IPS DF 4.7 (cell line): Measurements from ENCODE around the gene HMCN1.

Experiments used
- DNase-seq: peaks from one replicate; pipeline ENCODE4 v3.0.0-alpha.2; 2013; ENCODE audit warnings: low spot score; ENCODE audit errors: extremely low read depth

The HMCN1 gene

DNA sequence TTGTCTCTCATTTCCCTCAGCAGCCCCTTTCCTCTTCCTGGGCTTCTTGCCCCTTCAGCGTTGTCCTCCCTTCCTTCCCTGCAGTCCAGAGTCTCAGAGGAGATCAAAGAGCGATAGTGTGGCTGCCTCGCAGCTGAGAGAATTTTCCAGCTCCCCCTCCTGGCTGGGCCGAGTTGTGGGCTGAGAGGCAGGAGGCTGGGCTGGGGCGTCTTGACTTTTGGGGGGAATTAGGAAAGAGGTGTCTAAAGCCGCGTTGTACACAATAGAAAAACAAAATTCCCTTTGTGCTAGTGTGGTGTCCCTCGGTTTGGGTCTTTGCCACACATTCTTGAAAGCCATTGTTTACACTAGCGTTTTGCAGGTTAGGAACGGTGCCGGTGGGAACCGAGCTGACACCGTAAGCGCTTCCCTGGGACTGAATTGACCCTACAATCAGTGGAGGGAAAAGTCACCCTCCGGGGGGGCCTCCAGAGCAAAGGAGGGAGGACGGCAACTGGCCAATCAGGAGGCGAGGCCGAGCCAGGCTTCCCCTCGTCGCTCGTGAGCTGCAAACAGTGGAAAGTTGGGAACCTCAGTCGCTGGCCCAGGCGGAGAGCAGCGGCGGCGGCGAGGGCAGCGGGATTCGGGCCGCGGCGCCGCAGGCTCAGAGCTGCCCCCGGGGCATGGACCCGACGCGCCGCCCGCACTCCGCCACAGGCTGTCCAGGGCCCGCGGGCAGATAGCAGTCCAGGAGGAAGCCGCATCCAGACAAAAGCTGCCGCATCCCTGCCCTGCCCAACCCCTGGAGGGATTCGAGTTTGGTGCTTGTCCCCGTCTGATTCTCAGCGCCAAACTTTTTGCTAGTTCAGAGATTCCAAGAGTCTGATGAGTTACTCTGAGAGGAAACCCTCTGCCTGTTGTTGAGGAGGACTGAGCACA, at the start of gene HMCN1:
HMCN1 (plus strand) TSS at position 574 of the 918 bp plus-strand sequence. CDS start 389 bp downstream, outside the sequence.
- DNase-seq, result no peak

DNA sequence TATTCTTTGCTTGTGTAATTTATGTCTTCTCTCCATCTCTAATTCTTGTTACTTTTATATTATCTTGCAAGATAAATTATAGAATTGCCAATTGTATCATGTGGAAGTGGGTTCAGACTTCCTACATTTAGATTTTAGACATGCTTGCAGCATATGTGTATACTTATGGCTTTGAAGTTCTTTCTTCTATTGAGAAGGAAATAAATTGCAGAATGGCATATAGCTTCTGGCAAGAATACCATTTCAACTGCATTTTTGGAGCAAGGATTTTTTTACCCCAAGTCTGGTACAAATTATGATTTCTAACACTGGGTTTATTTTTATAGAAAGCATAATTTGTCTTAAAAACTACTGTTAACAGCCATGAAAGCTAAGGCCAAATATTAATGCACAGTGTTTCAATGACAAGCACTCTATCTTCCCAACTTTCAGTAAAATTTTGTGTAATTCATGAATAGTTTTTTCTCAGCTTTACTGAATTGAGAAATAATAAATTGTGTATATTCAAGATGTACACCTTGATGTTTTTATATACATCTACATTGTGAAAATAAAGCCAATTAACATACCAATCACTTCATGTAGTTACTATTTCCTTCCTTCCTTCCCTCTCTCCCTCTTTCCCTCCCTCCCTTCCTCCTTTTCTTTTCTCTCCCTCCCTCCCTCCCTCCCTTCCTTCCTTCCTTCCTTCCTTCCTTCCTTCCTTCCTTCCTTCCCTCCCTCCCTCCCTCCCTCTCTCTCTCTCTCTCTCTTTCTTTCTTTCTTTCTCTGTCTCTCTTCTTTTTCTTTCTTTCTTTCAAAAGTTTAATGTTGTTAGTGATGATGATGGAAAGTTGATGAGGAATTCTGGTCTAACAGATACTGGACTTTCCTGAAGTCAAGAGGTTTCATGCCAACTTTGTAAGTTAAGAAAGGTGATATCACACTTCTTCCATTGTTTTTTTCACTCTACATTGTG, 47.1 kb upstream of the HMCN1 start:
- no peak for DNase-seq

DNA sequence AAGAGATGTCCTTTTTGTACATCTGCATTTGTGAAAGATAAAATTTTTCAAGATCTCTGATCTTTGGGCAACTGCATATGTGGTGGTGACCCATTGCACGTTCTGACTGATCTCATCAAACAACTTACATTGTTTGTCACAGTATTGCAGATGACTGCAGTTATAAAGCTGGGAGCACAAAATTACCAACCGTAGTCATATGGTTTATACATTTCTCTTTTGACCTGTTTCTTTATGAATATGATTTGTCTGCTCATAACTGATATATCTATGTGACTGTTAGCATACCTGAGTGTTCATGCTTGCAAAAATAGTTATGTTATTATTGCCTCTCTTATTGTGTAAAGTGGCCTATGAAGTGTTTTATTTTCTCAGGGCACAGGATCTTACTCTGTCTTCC, 43.7 kb upstream of the HMCN1 start:
- DNase-seq, result no peak

DNA sequence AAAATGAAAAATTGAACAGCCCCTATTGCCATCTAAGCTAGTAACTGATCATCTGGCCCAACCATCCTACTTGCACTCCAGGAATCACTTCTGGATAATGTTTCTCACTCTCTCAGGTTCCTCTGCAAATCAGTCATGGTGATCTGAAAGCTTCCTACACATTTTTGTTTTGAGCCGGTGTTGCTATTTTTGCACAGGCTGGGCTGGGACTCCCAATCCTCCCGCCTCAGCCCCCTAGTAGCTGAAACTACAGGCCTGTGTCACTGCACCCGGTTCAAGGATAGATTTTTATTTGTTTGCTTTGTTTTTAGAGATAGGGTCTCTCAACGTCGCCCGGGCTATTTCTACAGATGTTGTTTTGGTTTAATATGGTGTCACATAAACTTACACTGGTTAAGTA, 40.5 kb upstream of the HMCN1 start:
- no peak for DNase-seq

DNA sequence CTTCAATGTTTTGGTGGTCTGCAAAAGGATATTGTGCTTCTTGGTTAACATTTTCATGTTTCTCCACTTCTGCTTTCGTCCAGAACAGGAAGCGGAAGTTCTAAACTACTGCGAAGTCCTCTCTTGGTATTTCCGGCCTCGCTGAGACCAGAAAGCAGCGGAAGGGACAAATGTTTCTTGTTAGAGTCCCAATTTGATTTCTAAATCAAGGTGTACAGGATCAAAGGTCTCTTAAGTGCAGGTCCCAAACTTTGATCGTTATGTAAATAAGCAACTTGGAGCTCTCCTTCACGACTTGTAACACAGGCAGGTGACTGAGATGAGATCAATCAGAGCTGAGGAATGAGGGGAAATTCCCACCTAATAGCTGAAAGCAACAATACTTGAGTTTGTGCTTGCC, 40.1 kb upstream of the HMCN1 start:
- no peak for DNase-seq

DNA sequence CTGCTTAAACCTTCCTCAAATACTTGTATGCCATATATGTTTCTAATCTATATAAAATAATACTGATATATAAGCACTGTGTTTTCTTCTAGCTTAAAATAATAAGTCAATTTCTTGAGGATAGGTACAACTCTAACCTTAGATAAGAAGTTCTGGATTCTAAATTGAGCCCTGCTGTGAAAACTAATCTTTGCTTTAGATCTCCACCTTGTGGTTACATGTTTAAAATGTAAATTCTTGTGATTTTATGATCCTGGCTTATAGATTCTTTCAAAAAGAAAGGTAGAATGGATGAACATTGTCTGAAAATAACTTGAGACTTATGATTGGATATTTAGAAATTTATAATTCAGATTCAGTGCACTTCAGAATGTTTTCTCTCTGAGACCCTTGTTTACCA, 38.9 kb upstream of the HMCN1 start:
- DNase-seq, result no peak

DNA sequence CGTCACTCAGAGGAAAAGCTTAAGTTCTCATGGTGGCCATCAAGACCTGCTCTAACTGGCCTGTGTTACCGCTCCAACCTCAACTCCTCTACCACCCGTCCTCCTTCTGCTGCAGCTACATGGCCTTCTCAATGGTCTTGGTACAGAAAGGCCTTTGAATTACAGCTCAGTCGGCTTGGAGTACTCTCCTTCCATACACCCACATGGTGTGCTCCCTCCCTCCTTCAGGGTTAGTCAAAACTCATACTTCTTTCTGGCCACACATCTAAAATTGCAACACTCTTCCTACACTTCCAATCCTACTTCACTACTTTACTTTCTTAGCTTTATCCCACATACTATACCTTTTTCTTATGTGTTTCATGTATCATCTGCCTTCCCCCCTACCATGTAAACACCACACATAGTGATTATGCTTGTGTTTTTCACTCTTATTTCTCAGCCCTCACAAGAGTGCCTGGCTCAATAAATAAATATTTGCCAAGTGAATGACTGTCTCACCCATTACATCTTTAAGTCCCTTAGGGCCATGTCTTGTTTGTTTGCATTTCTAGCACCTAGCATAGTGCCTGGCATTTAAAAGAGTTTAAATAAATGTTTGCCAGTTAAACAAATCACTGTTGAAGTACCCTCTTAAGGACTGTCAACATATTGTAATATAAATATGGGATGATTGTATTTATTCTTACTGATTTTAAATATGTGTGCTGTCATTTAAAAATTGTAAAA, 37.6 kb upstream of the HMCN1 start:
- no peak for DNase-seq

DNA sequence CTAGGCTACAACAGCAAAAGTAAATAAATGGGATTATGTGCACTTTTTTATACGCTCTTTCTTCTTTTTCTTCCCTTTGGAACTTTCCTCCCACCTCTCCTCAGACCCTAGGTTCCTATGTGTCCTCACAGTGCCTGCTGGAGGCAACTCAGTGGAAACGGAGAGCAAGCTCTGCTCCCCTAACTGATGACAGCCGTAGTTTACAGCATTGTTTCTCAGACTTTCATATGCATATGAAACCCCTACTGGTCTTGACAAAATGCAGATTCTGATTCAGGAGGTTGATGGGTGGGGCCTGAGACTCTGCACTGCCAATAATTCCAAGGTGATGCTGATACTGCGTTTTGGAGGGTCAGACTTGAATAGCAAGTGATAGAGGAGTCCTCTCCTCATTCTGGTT, 34.3 kb upstream of the HMCN1 start:
- no peak for DNase-seq

DNA sequence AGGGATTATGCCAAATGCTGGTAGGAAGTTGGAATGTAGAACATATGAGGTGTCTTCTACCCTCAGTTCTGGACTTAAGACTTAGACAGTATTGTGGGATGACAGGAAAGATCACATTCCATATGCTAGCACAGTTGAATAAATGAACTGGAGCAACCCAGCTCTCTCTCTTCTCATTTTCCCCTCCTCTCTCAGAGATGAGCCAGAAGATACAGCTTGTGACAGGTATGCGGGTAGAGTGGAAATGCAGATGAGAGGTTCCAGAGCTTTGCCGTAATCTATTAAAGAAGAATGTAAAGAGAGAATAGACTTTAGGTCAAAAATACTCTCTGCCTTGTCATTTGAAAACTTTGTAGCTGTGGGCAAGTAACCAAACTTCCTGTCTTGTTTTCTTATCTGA, 32.5 kb upstream of the HMCN1 start:
- DNase-seq, result no peak

DNA sequence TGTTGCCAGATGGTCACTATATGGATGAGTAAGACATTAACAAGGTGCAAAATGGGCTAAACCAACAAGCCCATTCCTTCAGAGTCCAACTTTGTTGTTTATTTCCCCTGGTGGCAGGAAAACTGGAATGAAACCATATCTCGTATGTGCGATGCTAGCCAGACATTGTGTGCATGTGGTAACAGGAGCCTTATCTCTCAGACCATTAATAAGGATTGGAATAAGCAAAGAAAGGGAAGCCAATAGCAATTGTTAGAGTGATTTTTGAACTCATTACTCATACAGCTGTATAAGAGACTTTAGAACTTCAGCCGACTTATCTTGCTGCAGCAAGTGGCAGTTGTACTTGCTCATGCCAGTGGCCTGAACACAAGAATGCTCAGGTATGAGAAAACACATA, 30.0 kb upstream of the HMCN1 start:
- no peak for DNase-seq

DNA sequence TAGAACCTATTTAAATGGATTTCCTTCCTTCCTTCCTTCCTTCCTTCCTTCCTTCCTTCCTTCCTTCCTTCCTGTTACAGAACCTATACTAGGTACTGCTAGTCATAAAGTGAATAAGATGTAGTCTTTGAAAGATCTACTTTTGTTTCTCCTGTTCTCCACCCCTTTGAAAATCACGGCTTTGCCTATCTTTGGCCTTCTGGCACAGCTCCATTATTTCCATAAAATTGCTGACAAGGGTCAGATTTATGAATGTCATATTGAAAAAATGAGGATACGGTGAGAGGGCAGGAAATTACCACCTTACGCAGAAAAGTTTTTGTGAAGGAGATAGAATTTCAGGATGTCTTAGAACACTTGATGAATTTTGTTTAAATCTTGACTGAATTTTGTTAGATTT, 18.1 kb upstream of the HMCN1 start:
- DNase-seq, result no peak

DNA sequence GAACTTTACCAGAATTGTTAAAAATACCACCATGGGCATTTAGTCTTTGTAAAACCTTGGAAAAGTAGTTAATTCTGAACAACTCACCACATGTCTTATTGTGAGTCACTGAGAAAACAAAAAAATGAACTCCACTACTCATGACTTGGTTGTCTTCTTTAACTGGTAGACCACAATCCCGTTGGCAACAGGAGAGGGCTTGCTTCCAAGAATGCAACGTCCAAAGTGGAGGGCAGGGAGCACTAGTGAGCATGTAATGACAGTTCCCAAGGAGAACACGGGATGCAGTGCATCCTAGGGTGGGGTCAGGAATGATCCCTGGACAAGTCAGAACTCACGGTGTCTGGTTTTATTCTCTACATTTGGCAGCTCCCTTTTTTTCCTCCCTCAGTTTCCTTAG, 15.2 kb upstream of the HMCN1 start:
- DNase-seq, result no peak

DNA sequence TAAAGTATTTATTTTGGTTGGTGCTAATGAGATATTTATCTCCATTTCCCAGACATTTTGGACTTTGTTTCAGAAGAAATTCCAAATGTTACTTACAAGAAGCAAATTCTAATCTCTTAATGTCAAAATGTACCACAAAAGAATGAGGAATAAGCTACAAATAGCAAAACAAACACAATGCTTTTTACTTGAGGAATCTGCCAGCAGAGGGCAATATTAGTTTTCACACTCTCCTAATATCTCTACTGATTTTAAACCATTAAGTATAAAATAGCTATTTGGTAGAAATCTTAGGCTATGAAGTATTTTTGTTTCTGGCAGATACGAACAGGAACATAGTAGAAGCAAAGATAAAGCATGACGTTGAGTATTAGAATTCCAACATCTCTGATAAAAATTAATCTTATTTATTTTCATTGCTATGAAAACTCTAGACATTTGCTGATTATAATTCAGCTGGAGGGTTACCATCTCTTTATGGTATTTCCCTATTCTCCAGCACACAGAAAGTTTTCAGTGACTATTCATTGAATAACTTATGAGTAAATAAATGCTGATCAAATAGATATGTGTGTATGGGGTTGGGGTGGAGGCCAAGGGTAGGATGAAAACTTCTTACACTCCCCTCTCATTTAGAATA, 13.4 kb upstream of the HMCN1 start:
- DNase-seq, result no peak

DNA sequence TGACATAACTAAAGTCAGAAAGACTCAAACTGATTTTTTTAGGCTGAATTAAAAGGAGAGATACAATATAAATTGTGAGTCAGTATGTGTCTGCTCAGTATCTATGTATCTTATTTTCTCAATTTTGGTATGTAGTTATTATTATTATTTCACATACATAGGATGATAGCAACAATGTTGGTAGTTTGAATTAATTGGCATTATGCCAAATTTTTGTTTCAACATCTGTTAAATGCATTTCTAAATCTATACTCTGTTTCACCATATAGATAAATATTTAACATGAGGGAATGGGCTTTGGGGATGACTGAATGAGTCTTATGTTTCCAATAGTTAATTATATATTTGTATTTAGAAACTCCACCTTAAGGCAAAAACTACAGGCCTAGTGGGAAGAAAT, 12.6 kb upstream of the HMCN1 start:
- DNase-seq, result no peak

DNA sequence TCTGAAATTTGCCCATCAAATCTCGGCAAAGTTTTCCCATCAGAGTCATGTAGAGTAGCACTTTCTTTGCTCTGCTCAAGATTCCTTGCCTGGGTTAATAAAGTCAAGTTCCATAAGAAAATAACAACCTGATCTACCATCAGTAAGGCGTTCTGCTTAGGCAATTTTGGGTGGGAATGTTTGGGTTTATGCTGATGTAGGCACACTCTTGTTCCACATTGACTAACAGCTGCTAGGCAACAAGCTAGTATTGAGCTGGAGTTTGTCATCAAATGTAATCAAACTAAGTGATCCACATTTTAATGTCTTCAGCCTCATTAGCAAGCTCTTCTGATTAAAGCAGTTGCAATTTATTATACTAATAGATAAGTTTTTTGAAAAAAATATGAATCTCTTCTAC, 12.1 kb upstream of the HMCN1 start:
- DNase-seq, result no peak

DNA sequence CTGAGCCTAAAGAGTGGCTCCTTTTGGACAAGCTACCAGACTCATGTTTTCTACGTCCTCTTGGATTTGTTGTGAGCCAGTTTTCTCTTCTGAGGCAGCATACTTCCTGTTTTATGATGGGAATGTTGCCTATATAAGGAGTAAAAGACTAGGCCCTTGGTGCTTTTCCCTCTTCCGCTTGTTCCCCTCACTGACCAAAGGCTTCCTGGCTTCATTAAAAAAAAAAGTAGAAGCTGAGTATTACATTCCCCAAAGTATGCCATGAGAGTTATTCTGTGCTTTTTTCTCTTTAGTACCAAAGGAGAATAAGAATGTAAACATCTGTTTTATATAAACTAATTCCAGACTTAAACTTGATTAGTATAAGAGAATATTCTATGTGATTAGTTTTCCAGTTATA, 6.5 kb upstream of the HMCN1 start:
- no peak for DNase-seq

DNA sequence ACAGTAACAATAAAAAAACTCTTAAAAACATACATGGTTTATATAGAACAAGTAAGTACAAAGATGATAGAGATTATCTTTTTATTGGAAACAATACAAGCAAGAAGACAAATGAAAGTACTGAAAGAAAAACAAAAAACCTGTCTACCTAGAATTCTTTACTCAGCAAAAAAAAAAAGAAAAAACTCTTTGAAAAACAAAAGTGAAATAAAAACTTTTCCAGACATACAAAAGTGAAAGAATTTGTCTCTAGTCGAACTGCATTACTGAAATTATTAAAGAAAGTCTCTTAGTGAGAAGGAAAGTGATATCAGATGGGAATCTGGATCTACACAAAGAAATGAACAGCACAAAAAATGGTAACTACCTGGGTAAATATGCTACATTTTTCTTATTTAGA, 2.7 kb upstream of the HMCN1 start:
- no peak for DNase-seq

DNA sequence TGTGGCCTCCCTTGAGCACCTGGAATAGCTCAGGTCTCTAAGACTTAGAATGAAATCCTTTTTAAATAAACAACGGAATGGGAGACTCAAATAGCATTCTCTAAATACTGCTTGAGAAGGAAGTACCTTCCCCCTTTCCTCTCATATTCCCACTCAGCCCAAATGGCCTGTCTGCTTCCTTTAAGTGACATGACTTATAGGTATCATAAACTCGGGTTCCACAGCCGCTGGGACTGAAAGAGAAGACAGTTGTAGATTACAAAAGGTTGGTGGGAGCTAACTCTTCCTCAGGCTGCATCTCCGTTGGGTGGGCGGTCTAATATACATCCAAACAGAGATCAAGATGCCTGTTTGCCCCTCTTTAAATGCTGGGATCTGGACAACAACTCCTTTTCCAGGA, 1.2 kb upstream of the HMCN1 start:
- no peak for DNase-seq

DNA sequence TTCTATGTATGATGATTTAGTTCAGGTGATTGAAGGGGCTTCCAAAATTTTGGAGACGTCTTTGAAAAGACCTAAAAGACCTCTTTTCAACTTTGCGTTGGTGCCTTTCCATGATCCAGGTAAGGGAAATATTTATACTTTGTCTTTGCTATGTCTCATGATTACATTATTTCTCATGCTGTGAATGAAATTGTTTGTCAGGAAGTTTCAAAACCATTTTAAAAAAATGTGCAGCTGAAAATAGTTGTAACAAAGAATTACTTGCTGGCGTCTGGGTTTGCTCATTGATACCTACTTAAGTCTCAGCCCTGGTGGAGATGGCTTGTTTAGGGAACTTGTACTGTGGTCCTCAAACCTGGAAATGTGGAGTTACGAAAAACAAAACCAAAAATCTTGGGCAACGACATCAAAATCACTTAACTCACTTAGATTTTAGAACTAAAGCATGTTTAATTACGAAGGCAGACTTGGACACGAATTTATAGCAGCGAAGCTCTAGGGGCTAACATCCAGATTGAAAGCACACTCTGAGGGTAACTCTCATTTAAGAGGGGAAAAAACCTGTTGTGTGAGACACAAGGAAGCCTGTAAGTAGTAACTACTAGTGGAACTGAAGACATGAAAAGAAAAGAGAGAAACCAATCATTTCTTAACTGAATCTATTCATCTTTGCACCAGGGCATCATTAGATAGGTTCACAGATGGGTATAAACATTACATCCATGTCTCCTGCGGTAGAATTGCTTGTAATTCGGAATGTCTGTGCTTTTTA, 924 bp downstream of the HMCN1 start:
- no peak for DNase-seq

DNA sequence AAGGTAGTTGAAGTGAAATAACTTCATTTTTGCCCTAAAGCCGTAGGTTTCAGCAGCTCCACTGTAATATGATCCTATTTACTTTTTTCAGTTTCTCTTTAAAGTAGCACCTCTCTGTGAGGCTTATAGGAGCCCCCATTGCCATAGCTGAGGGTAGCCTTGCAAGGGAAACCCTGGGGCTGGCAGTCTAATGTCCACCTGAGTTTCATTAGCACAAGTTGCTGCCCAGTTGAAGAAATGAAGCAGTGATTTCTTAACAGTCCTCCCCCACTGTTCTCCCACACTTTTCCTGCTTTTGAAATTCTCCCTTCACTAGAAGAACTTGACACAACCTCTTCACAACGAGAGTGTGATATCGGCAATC, 1.5 kb downstream of the HMCN1 start:
- DNase-seq, result no peak
